Left lobe of liver (tissue), 2 donors: ENCODE data around the gene CACNB4. TPM values are rescaled to one million over a fixed set of nuclear protein-coding genes. Genes with fewer than 3 reads are reported as not detected.

Experiments used
- ATAC-seq: fragments of 200-7000 bp; cut with Tn5 transposase; one replicate; pipeline ENCODE4 v1.9.1; 2020; ENCODE audit warnings: mild to moderate bottlenecking, moderate library complexity
- DNase-seq: peaks from one replicate; pipeline ENCODE4 v3.0.0-alpha.2; 2020; ENCODE audit warnings: low spot score
- total RNA-seq: library from RNA; stranded (reverse); gene quantifications from one replicate; pipeline ENCODE4 v1.2.1, GENCODE V29; 2021
- donor health status: DM: no; HTN: no; CAD: no; lungs with moderate emphysema.
- donor health status: DM: no; HTN: yes; CAD: no.

CACNB4 gene
- total RNA-seq, 1 donor from 2014 or later, result 0.20 TPM

DNA sequence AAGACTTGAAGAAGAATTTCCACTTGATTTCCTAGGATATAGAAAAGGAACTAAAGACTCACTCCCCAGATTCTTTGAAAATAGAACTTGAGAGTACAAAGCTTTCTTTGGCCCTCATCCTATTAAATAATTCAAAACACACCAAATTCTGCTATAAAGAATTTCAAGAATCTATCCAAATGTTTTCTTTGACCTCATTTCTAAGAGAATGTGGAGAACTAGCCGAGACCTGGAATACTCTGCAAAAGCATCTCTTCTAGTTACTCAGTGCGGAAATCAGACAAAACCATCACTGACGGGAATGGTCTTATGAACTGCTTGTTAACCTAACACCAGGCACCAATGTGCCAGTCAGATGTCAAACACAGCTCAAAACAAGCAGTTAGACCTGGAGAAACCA lies 226.4 kb downstream of the CACNB4 start:
- DNase-seq (no peak), ATAC-seq (no peak)

DNA sequence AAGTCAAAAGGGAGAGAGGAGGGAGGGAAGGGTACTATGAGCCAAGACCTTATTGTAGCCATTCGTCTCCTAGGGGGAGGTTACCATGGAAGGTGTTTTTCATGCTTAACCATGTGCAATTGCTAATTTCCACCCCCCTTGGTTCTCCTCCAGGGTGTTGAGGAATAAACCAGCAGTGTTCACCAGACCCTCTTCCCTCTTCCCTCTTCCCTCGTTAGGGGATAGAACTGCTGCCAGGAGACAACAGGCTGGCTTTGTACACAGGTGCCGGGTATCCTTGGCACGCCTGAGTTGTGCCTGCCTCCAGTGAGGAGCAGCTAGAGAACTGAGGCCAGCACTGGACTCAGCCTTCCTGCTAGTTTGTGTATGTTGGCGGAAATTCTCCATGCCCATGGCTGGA lies 229.6 kb downstream of the CACNB4 start:
- ATAC-seq (no peak), DNase-seq (no peak)

DNA sequence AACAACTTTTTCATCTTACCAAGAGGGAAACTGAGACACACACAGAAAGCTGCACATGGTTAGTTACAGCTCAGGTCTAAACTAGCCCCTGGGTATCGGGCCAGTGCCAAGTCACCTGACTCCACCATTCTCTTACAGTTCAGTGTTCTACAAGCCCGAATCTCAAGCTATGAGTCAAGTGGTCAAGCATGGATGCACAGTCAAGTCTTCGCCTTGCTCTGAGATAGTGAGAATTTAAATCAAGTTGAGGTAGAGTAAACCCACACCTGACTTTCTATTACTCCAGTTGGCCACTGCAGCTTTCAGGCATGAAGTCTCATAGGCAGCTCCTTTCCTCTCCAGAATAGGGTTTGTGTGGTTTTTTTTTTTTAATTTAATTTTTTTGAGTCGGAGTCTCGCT lies 236.1 kb downstream of the CACNB4 start:
- ATAC-seq, result no peak
- no peak for DNase-seq

DNA sequence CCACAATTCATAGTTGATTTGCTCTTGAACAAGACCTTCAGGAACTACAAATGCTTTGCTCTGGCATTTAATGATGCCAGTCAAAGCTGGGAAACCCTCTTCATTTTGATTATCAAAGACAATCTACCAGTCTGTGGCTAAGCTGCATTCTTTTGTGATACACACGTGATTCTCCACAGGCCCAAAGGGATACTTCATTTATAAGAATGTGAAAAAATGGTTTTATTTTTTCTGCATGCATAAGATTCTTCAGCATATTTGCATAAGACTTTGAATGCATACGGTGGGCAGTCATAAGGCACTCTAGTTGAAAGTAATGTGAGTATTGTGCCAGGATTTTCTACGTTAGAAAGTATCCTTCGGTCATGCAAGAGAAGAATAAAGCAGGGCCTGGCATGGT lies 237.7 kb downstream of the CACNB4 start:
- ATAC-seq (no peak), DNase-seq (no peak)

- no peak for ATAC-seq
- DNase-seq, result no peak
Measured at GRCh38 chr2:151860613-151861146, 238.2 kb downstream of the CACNB4 start.

GRCh38 chr2:151860210-151860609 lies 238.6 kb downstream of the CACNB4 start:
- DNase-seq (no peak), ATAC-seq (no peak)

GRCh38 chr2:151857650-151858049 lies 241.2 kb downstream of the CACNB4 start:
- DNase-seq, result no peak
- ATAC-seq, result no peak

DNA sequence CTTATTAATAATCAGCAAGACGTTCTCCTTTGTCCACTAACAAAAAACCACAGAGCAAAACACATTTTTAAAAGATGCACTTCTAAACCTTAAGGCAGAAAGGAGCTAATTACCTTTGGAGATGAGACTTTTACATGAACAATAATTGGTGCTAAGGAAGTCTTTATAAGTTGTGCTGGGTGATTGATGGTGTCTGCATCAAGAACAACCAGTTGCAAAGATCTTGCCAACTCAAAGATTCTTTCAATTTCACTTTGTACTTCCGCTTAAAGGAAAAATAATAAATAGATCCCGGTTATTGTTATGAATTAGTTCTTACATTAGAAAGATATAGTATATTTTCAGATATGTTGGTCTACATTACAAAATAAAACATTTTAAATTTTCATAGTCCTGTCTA lies 243.7 kb downstream of the CACNB4 start:
- DNase-seq (no peak), ATAC-seq (no peak)

GRCh38 chr2:151853070-151853758 lies 245.6 kb downstream of the CACNB4 start:
- no peak for ATAC-seq
- DNase-seq, result no peak

DNA sequence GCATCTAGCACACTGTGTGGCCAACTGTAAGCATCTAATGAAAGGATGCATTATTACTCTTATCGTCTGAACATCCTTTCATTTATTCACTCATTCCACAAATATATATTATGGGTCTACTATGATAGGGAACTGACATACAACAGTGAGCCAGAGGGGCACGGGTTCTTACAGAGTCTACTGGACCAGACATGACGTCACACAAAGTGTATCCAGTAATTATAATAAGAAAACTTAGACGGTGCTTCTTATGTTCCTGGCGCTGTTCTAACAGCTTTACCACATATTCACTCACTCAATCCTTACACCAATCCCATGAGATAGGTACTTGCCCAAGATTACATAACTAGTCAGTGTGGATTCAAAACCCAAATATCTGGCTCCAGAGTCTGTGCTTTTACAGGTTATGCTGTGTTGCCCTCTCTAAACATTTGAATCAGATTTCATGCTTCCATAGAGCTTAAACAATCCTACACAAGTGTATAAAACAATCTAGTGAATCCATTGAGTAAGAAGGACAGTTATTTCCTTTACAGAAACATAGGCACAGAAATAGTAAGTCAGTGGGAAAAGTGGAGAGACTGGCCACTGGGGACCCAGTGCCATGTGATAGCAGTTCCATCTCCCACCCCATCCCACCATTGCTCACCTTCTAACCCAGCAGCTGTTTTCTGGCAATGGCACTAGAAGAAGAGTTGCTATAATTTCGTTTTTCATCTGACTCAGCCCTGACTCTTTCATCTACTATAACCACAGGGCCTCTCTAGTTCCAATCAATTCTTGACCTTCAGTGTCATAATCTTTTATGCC lies 246.4 kb downstream of the CACNB4 start:
- ATAC-seq (no peak), DNase-seq (no peak)

- no peak for DNase-seq
- no peak for ATAC-seq
Measured at GRCh38 chr2:151851761-151852160, 247.1 kb downstream of the CACNB4 start.

GRCh38 chr2:151849413-151850010 lies 249.3 kb downstream of the CACNB4 start:
- ATAC-seq (peak; percentile 86), DNase-seq (no peak)

GRCh38 chr2:151845884-151846283 lies 253.0 kb downstream of the CACNB4 start:
- no peak for ATAC-seq

GRCh38 chr2:151845481-151845880 lies 253.4 kb downstream of the CACNB4 start:
- ATAC-seq, result no peak
- DNase-seq, result no peak

More at GRCh38 chr2:151845884-151846283, 253.0 kb downstream of the CACNB4 start:
- DNase-seq, result no peak

DNA sequence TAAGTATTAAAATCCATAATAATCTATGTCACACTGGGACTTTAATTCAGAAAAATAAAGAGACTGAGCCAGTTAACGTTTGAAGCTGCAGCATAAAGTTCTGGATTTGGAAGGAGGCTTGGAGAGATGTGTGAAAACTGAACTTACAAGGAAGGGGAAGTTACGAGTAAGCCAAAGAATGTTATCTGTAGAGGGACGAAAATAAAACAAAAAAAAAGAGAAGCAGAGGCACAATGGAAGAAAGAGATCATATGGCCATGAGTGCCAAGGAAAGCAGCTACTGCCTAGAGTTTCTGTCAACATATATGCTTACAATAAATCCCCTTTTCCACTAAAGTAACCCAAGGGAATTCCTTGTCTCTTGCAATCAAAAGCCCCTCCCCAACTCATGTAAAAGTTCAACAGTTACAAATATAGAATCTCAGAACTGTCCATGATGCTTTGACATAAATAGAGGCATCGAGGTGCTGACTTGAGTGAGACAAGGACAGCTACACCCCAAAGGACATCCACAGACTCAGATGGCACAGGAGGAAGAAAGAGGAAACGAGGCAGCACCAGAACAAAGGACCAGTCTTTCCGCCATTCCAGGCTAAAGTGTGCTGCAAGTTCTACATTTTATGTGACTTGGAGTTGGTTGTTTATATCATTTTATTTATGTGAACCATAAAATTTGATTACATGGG lies 254.5 kb downstream of the CACNB4 start:
- ATAC-seq (no peak), DNase-seq (no peak)

- ATAC-seq, result no peak
- no peak for DNase-seq
Measured at GRCh38 chr2:151843691-151844061, 255.2 kb downstream of the CACNB4 start.

- ATAC-seq (no peak), DNase-seq (no peak)
Measured at GRCh38 chr2:151842830-151843690, 255.8 kb downstream of the CACNB4 start.

DNA sequence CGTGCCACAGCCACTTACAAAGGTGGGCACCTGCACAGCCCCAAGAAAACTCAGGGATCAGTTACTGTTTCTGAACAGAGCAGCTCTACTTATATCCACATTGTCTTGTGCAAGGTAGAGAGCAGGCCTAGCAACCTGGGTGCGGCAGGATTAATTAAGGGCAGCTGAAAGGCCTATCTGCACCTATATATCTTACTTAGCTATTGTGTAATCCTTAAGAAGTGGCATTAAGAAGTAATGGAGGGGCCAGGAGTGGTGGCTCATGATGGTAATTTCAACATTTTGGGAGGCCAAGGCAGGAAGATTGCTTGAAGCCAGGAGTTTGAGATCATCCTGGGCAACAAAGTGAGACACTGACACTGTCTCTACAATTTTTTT lies 257.8 kb downstream of the CACNB4 start:
- ATAC-seq, result no peak
- DNase-seq, result no peak

- ATAC-seq (no peak), DNase-seq (no peak)
Measured at GRCh38 chr2:151840216-151841046, 258.4 kb downstream of the CACNB4 start.
